HG03060 (cell line): ENCODE data around the gene TIFAB.

Source experiments
- ATAC-seq: cut with Tn5 transposase; IDR thresholded peaks from one replicate; pipeline ENCODE4 v1.9.1; 2021; ENCODE audit warnings: low read depth, moderate number of reproducible peaks; ENCODE audit not compliant: unreplicated experiment

The TIFAB gene

DNA sequence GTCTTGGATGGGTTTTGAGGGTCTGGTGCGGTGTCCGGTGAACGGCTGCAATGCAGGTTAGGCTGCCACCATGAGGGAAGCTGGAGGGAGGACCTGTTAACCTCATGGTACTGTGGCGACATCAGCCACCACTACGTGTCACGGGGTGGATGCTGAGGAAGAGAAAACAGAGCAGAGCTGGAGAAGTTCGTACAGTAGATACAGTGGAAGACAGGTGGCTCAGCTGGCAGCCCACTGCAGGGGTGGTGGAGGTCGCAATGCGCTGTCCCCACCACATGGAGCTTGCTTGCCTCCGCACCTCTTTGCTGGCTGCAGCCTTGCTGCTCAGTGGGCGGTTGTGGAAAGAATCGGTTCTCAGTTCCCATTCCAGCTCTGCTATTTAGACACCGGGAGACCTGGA is 7.8 kb downstream of the TIFAB start:
- no peak for ATAC-seq

DNA sequence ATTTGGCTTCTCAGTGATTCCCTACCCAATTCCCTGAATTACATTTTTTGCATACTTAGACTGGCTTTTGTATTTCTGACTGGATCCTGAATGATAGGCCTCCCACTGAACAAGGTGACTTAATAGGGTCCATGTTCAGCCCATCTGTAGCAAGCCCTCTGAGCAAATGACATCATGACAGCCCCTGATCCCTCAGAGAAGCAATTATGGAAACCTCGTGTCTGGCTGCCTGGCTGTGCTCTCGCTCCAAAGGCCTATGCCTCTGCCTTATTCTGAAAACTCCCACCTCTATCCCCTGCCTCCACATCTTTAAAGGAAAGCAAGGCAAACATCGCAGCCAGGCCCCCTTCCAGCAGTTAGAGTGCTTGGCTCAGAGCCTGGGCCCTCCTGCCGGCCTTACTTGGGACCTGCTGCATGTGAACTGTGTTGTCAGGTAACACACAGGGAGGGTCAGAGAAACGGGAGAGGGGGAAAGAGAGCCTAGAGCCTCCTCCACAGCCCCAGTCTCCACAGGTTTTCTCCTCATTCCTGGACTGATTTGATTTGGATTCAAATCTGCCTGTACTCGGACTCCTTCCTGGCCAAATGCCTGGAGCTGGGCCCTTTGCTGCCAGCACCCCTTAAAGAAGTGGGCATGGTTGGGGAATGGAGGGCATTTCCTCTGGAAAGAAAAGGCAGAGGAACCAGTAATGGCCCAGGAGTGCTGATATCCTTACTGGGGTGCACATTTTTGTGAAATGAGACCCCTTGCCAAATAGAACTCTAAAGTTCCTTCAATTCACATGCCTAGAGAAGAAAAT is 8.8 kb downstream of the TIFAB start:
- no peak for ATAC-seq

DNA sequence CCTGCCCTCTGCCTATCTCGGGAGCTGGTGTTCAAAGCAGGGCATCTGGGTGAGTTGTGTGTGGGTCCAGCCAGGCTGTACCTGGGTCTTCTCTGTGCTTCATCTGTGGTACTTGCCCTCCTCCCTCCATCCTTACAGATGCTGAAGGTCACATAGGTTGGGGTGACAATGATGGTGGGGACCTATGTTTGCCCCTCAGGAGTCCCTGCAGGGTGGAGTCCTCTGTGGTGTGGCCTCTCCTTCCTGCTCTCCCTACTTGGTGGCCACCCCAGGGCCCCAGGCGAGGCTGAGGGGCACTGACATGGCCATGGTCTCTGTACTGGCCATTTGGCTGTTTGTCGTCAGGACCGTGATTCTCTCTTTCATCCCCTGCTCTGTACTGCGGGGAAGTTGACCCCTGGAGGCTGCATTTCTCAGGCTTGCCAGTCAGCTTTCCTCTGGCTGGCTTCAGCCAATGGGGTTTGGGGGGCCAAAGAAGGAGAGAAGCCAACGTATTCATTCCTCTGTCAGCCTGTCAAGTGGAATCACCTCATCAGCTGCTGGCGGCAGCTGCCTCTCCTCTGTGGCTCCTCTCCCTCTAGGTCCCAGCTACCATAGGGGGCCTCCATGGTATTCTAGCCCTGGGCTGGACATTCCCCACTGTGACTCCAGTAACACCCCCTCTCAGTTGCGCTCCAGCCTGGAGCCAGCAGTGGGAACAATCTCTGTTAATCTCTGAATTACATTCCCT is 9.6 kb downstream of the TIFAB start:
- no peak for ATAC-seq

DNA sequence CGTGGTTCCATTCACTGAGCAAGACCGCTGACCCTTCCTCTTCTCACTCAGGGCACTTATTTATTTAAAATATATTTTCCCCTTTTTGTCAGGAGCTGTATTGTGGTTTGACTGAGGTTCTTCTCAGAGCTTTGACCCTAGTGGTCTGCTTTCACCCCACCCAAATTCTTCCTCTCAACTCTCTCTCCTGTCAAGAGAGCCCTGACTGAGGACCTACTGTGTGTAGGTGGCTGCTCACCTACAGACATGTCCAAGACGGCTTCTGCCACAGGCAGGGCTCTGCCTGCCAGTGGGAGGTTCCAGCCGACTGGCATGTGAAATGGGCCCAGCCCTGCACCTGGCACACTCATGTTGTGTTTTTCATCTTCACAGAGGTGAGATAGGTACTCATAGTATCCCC is 10.2 kb downstream of the TIFAB start:
- ATAC-seq, result no peak

DNA sequence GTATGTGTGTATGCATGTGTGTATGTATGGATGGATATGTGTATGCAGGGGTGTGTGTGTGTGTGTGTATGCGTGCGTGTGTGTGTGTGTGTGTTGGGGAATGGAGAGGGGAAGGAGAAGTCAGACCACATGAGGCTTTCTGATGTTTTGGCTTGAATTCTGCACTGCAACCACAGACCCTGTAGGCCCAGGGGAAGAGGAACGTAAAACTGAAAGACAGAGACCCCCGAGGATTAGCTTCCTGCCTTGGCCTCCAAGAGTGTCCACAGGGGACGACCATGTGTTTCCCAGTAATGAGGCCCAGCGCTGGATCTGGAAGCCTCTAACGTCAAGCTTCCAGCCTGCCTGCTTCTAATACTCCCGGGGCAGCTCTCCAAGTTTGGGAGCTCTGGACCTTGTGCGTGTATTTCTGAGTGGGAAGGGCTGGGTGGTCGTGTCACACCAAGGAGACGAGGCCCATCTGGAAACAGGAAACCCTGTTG is 10.8 kb downstream of the TIFAB start:
- ATAC-seq, result no peak

DNA sequence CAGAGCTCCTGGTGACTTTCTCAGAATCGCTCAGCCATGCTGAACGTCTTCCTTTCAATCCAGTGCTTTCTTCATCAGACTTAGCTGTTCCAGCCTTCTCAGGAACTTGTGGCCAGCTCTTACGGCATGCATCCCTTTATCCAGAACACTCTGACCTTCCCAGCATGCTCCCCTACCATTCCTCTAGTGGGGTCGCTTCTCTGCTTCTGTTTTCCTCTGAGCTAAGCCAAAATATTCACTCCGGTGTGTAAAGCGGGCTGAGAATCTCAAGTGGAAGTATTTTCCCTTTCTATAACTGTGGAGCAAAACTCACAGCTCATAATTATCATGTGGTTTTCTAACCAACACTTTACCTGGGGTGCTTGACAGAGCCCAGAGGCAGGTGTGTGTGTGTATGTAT is 11.2 kb downstream of the TIFAB start:
- ATAC-seq, result no peak

DNA sequence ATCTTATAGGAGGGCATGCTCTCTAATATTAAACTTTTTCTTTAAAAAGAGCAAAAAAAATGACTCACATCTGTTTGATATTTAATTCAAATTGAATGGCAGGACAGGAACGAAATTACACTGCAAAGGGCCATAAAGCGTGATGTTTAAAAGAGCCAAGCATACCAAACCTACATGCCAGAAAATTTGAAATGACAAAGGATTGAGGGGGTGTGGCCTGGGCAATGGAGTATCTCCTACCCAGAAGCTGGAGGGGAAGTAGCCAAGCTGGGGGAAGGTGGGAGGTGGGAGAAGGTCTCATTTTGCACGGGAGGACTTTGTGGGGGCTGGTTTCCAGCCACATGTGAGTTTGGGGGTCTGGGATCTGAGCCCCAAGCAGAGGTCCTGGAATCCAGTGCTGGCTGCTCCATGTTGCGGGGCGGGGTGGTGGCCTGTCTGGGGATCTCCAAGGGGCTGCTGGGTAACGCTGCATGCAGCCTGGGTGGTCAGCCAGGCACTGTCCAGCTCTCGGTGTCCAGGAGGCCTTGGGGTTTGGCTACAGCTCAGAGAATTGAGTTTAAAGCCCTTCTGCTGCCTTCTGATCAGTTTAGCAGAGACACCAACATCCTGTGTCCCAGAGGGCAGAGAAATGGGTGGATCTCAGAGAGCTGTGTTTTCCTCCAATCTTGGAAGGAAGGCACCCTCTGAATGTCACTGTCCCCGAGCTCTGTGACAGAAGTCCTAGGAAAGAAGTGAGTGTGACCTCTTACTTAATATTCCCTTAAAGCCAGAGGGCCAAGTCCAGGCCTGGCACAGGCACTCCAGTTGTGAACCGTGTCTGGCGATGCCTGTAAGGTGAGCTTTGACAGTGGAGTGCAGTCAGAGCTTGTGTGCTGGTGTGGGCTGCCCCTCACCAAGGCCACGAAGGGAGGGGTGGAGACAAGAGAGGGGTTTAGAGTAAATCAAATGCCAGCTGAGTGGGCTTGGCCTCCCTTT is 12.6 kb downstream of the TIFAB start:
- no peak for ATAC-seq

DNA sequence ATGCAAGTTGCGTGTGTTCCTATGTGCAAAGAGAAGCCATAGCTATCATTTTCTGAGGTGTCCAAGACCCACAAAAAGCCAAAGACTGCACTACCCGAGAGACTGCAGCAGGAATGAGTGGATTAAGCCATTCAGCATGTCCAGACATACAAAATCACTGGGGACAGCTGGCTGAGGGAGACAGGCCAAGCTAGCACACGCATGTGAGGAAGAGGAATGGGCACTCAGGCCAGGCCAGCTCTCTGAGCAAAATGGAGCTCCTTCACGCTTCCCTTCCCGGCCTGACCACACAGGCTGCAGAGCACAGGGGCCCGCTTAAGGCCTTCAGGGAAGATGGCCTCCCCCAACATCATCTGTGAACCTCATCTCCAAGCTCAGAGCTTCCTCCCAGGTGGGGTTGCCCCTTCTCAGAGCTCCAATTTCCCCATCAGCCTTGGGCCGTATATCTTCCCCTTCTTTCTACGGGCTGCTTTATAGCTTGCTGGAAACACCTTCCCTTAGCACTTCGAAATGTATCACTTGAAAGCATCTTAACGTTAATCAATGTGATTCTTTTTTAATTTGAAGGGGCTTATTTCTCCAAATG is 13.4 kb downstream of the TIFAB start:
- ATAC-seq, result no peak

DNA sequence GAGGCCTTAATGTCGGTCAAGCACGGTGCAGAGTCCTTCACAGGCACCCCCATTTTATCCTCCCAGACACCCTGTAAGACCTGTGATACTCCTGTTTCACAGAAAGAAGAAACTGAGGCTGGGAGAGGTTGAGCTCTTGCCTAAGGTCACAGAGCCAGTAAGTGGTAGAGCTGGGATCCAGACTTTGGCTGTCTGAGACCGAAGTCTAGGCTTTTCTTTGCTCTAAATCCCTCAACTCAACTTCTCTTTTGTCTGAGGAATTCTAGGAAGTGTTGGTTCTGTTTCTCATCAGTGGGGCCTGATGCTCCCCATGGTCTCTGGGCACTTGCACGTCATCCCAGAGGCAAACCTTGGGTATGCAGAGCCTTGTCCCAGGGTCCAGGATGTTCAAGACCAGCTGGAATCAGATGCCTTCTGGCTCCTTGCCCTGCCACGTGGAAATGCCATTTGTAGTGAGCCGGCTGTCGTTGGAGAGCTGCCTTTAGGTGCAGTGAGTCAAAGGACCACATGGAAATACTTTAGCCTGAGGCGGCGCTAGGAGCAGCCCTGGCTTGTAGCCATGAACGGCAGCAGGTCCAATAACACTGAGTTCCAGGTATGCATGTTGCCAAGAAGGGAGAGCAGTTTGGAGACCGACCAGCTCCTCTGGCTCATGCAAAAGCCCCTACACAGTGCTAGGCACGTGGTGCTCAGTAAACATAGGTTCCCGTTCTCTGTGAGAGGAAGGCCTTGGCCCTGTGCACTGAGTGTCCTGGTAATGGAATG is 14.2 kb downstream of the TIFAB start:
- no peak for ATAC-seq

DNA sequence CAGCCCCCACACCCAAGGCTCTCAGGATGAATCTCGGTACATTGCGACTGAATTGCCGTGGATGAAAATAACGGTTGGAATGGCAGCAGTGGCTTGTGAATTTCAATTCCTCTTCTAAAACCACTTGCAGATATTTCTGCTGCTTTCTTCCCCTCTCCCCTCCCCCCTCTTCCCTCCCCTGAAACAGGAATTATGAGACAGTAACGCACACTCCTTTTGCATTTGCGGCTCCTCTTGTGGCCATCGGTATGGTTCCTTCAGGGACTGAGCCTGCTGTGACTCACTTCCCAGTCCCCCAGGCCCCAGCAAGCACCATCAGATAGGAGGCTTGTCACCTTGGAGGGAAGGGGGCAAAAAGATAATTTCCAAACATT is 14.7 kb downstream of the TIFAB start:
- no peak for ATAC-seq

DNA sequence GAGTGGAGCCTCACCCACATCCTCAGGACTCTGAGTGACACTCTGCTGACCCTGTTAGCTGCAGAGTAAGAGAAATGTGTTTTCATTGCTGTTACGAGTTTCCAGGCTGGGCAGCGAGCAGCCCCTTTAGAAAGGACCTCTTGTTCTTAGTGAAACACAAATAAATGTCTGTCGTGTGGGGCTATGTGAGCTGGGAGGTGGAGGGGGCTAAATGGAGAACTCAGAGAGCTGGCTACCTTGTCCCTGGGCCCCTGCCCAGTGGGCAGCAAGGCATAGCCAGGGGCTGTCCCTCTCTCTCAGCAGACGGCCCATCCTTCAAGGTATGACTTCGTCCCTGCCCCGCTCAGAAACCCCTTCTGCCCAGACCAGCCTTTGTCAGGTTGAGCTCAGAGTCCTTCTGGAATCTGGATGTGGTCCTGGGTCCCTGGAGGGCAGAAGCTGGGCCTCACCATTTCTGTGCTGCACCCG is 15.2 kb downstream of the TIFAB start:
- no peak for ATAC-seq

DNA sequence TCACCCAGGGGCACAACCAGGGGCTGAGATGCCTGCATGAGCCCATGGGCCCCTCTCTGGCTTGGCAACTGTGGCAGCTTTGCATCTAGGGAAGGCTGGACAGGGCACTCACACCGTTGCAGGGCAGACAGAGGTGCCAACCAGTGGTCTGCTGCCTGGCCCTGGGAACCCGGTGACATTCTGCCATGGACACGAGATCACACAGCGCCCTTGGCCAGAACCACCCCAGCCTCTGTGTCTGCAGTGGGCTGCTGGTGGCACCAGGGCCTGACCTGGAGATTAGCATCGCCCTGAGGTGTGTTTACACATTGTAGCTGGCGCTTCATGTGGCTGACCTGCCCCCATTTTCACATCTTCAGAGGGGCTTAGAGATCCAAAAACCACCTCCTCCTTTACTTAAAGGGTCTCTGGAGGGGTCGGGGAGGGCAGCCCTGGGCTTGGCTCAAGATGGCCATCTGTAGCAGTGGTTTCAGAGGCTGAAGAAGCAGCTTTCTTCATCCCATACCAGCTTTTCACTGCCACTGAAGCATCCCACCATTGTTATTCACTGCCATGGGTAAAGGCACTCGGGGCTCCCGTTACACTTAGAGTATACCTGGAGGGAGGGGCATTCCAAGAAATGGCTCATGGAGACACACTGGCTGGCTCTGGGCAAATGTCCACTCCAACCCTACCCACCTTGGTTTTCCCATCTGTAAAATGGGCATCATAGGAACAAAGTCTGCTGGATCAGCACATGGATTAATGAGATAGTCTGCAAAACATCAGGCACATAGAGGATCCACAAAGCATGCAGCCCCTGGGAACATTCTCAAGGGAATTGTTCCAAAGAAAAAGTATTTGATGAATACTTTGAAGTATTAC is 16.5 kb downstream of the TIFAB start:
- no peak for ATAC-seq

DNA sequence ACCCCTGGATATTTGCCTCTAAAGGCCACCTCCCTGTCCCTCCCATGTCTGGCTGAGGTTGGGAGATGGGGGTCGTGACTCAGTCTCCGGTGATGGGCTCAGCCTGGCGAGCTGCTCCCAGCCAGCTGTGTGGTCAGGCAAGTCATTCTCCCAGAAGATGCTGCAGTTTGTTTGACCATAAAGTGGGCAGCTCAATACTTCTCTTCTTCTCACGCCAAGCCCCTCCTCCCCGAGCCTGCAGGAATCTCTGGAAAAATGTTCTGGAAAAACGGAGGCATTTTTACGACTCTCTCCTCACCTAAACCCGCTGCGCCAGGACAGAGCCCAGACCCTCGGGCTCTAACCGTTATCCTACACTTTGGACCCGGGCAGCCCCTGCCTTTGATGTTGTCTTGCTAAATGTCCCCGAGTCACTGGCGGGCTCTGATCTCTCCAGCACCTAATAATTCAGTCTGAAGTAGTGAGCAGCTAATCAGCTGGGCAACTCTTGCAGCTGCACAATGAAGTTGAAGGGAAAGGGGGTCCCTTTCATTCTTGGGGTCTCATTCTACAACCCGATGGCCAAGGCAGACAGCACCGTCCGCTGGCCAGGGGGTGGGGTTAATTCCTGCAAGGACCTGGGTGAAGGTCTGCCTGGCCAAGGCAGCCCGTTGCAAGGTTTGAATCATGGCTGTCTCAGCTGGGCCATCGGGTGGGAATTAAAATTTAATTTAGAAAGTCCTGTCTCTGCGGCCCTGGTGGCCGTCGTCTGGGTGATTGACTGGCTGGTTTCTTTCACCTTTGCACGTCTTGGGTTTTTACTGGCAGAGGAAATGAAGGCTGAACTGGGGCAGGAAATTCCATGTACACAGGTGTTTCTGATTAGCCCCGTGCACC is 17.3 kb downstream of the TIFAB start:
- ATAC-seq, result no peak

DNA sequence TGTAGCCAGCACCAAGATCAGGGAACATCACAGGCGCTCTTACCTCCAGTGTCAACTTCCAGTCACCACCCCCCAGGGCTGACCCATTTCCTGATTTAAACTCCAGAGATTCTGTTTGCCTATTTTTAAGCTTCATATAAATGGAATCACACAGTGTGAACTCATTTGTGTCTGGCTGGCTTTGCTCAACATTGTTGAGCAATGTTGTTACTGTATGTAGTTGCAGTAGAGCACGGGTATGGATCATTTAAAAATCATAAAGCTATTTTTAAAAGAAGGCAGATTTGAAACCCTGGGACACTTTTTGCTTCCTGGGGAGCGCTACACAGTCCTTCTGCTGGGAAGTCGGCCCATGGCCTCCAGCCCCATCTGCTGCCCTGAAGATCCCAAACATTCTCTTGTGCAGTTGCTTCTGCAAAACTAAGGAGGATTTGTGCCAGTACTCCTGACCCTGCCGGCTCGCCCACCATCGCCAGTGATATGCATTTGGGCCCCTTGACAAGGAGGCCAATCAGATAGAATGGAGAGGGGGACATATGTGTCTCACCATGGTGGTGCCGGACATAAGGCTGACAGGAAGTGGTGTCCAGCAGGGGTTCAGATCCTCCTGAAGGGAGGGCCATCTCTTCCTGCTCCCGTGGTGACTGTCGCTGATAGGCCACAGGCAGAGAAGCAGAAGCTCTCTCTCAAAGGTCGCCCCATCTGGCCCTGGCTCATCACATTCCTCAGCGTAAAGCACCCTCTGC is 18.3 kb downstream of the TIFAB start:
- ATAC-seq, result no peak

DNA sequence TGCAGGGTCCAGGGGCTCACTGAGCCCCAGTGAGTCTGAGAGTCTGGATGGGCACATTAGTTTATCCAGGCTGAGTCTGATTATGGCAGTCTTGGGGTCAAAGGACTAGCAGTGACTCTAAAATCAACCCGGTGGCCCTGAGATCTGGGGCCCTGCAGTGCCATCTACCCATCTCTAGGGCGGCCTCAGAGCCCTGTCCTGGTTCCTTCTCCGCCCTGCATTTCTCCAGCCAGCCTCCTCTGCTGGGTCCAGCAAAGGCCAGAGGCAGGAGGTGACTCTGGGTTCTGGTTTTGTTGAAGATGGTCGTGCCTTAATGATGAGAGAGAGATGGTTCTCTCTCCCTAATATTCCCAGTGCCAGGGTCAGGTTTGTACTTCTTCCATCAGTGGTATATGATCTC is 20.0 kb downstream of the TIFAB start:
- ATAC-seq, result no peak

DNA sequence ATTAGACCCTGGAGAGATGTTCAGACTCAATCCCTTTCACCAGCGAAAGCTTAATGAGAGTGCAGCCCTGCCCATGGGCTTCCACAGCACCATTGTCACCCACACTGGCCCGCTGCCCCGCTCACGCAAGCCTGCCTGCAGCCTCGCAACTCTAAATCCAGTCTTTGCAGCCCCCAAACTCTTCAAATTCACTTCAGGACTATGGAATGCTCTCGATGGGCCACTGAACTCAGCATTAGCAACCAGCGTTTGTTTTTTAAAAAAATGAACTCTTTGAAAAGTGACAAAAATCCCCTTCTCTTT is 22.1 kb downstream of the TIFAB start:
- no peak for ATAC-seq
